ENCODE measurements around the gene MECP2.

Gene MECP2

GRCh38 chrX:154115071-154115470 is 17.6 kb upstream of the MECP2 start:
- Histone ChIP-seq H2BK5ac (ENCODE audit: low read depth, low read length, poor library complexity) (no peak overlapping the region), H3K4me2 (ENCODE audit: low read length) (no peak overlapping the region), H4K12ac (ENCODE audit: low read depth, low read length) (no peak overlapping the region), H2BK120ac (ENCODE audit: insufficient read depth, low read length, poor library complexity) (no peak overlapping the region), H4K91ac (ENCODE audit: low read depth, low read length) (no peak overlapping the region), H3K18ac (ENCODE audit: low read length) (no peak overlapping the region), H3K4me3 (ENCODE audit: low read depth, low read length) (no peak overlapping the region), H3K79me1 (ENCODE audit: low read length) (no peaks in the 10 kb centered on the region), H4K8ac (ENCODE audit: low read depth, low read length) (no peak overlapping the region), H3K23ac (ENCODE audit: low read length) (no peak overlapping the region), H3K14ac (ENCODE audit: low read length) (no peak overlapping the region), H3K79me2 (ENCODE audit: control insufficient read depth, insufficient read depth, low read length, poor library complexity) (no peaks in the 10 kb centered on the region), H3K27ac (ENCODE audit: low read depth, low read length) (no peak overlapping the region), H3K9ac (ENCODE audit: low read length) (no peak overlapping the region), H3K9me3 (ENCODE audit: insufficient read depth, low read depth, low read length) (no peaks in the 10 kb centered on the region), H3K27me3 (ENCODE audit: insufficient read depth, low read length) (no peaks in the 10 kb centered on the region), H3K4me1 (ENCODE audit: control insufficient read depth in 1 of 2, insufficient read depth in 2 of 2, low read length in 2 of 2) (no peaks in the 10 kb centered on the region), H2AFZ (ENCODE audit: insufficient read depth, low read length, poor library complexity) (no peak overlapping the region), H3K36me3 (ENCODE audit: control insufficient read depth in 1 of 2, insufficient read depth in 2 of 2, low read length in 2 of 2) (no peaks in the 10 kb centered on the region), H2AK5ac (ENCODE audit: low read length) (no peak overlapping the region), H2BK12ac (ENCODE audit: low read length) (no peak overlapping the region), H3K4ac (ENCODE audit: low read depth, low read length) (no peak overlapping the region)
- DNase-seq: no peak
- no CpG with 5 or more reads among the region's 10 CpGs for WGBS (ENCODE audit: extremely low coverage, insufficient coverage, insufficient read length)

GRCh38 chrX:154114652-154115051 is 17.1 kb upstream of the MECP2 start:
- Histone ChIP-seq H3K79me1 (ENCODE audit: low read length) (no peaks in the 10 kb centered on the region), H3K9me3 (ENCODE audit: insufficient read depth, low read depth, low read length) (no peaks in the 10 kb centered on the region), H4K12ac (ENCODE audit: low read depth, low read length) (no peak overlapping the region), H3K23ac (ENCODE audit: low read length) (no peak overlapping the region), H3K4me2 (ENCODE audit: low read length) (no peak overlapping the region), H3K4me3 (ENCODE audit: low read depth, low read length) (no peak overlapping the region), H3K79me2 (ENCODE audit: control insufficient read depth, insufficient read depth, low read length, poor library complexity) (no peaks in the 10 kb centered on the region), H2AFZ (ENCODE audit: insufficient read depth, low read length, poor library complexity) (no peak overlapping the region), H3K27ac (ENCODE audit: low read depth, low read length) (no peak overlapping the region), H4K91ac (ENCODE audit: low read depth, low read length) (no peak overlapping the region), H2AK5ac (ENCODE audit: low read length) (no peak overlapping the region), H2BK120ac (ENCODE audit: insufficient read depth, low read length, poor library complexity) (no peak overlapping the region), H3K27me3 (ENCODE audit: insufficient read depth, low read length) (no peaks in the 10 kb centered on the region), H3K4me1 (ENCODE audit: control insufficient read depth in 1 of 2, insufficient read depth in 2 of 2, low read length in 2 of 2) (no peaks in the 10 kb centered on the region), H3K14ac (ENCODE audit: low read length) (no peak overlapping the region), H3K18ac (ENCODE audit: low read length) (no peak overlapping the region), H4K8ac (ENCODE audit: low read depth, low read length) (no peak overlapping the region), H3K4ac (ENCODE audit: low read depth, low read length) (no peak overlapping the region), H3K36me3 (ENCODE audit: control insufficient read depth in 1 of 2, insufficient read depth in 2 of 2, low read length in 2 of 2) (no peaks in the 10 kb centered on the region), H2BK5ac (ENCODE audit: low read depth, low read length, poor library complexity) (no peak overlapping the region), H3K9ac (ENCODE audit: low read length) (no peak overlapping the region), H2BK12ac (ENCODE audit: low read length) (no peak overlapping the region)
- no peak for DNase-seq
- WGBS (ENCODE audit: extremely low coverage, insufficient coverage, insufficient read length): no CpG with 5 or more reads among the region's 5 CpGs

- Histone ChIP-seq H3K9me3 (ENCODE audit: insufficient read depth, low read depth, low read length) (no peaks in the 10 kb centered on the region), H3K4me2 (ENCODE audit: low read length) (no peak overlapping the region), H4K8ac (ENCODE audit: low read depth, low read length) (no peak overlapping the region), H3K4me1 (ENCODE audit: control insufficient read depth in 1 of 2, insufficient read depth in 2 of 2, low read length in 2 of 2) (no peaks in the 10 kb centered on the region), H3K27ac (ENCODE audit: low read depth, low read length) (no peak overlapping the region), H2BK5ac (ENCODE audit: low read depth, low read length, poor library complexity) (no peak overlapping the region), H3K36me3 (ENCODE audit: control insufficient read depth in 1 of 2, insufficient read depth in 2 of 2, low read length in 2 of 2) (no peaks in the 10 kb centered on the region), H3K27me3 (ENCODE audit: insufficient read depth, low read length) (no peaks in the 10 kb centered on the region), H4K91ac (ENCODE audit: low read depth, low read length) (no peak overlapping the region), H4K12ac (ENCODE audit: low read depth, low read length) (no peak overlapping the region), H3K79me2 (ENCODE audit: control insufficient read depth, insufficient read depth, low read length, poor library complexity) (no peaks in the 10 kb centered on the region), H3K4ac (ENCODE audit: low read depth, low read length) (no peak overlapping the region), H2AFZ (ENCODE audit: insufficient read depth, low read length, poor library complexity) (no peak overlapping the region), H3K18ac (ENCODE audit: low read length) (no peak overlapping the region), H3K79me1 (ENCODE audit: low read length) (no peaks in the 10 kb centered on the region), H3K23ac (ENCODE audit: low read length) (no peak overlapping the region), H3K14ac (ENCODE audit: low read length) (no peak overlapping the region), H2BK12ac (ENCODE audit: low read length) (no peak overlapping the region), H2BK120ac (ENCODE audit: insufficient read depth, low read length, poor library complexity) (no peak overlapping the region), H3K4me3 (ENCODE audit: low read depth, low read length) (no peak overlapping the region), H3K9ac (ENCODE audit: low read length) (no peak overlapping the region), H2AK5ac (ENCODE audit: low read length) (no peak overlapping the region)
- DNase-seq: no peak
- WGBS (ENCODE audit: extremely low coverage, insufficient coverage, insufficient read length): no CpG with 5 or more reads among the region's 6 CpGs
These were observed 16.2 kb upstream of the MECP2 start for GRCh38 chrX:154113729-154114128.

GRCh38 chrX:154098551-154098950 is 1.0 kb upstream of the MECP2 start:
- no peaks in the 10 kb centered on the region for H3K27me3 ChIP-seq (ENCODE audit: insufficient read depth, low read length)
- H2BK120ac ChIP-seq (ENCODE audit: insufficient read depth, low read length, poor library complexity): no peak overlapping the region
- H3K4me2 ChIP-seq (ENCODE audit: low read length): no peak overlapping the region
- H3K79me2 ChIP-seq (ENCODE audit: control insufficient read depth, insufficient read depth, low read length, poor library complexity): peaks cover 6% of the 10 kb centered on the region
- no peak overlapping the region for H4K8ac ChIP-seq (ENCODE audit: low read depth, low read length)
- DNase-seq: no peak
- peaks cover 0 to 22% of the 10 kb centered on the region in 2 experiments for H3K4me1 ChIP-seq (ENCODE audit: control insufficient read depth in 1 of 2, insufficient read depth in 2 of 2, low read length in 2 of 2)
- H3K14ac ChIP-seq (ENCODE audit: low read length): no peak overlapping the region
- no peaks in the 10 kb centered on the region for H3K36me3 ChIP-seq (ENCODE audit: control insufficient read depth in 1 of 2, insufficient read depth in 2 of 2, low read length in 2 of 2)
- no peak overlapping the region for H3K27ac ChIP-seq (ENCODE audit: low read depth, low read length)
- H3K79me1 ChIP-seq (ENCODE audit: low read length): peaks cover 6% of the 10 kb centered on the region
- no peak overlapping the region for H3K18ac ChIP-seq (ENCODE audit: low read length)
- no peak overlapping the region for H2BK5ac ChIP-seq (ENCODE audit: low read depth, low read length, poor library complexity)
- no peak overlapping the region for H3K4me3 ChIP-seq (ENCODE audit: low read depth, low read length)
- no peak overlapping the region for H2AK5ac ChIP-seq (ENCODE audit: low read length)
- H3K4ac ChIP-seq (ENCODE audit: low read depth, low read length): no peak overlapping the region
- H4K12ac ChIP-seq (ENCODE audit: low read depth, low read length): no peak overlapping the region
- no peak overlapping the region for H3K23ac ChIP-seq (ENCODE audit: low read length)
- WGBS (ENCODE audit: extremely low coverage, insufficient coverage, insufficient read length): no CpG with 5 or more reads among the region's 2 CpGs
- H3K9me3 ChIP-seq (ENCODE audit: insufficient read depth, low read depth, low read length): no peaks in the 10 kb centered on the region
- H2AFZ ChIP-seq (ENCODE audit: insufficient read depth, low read length, poor library complexity): no peak overlapping the region
- H3K9ac ChIP-seq (ENCODE audit: low read length): no peak overlapping the region
- H4K91ac ChIP-seq (ENCODE audit: low read depth, low read length): no peak overlapping the region
- no peak overlapping the region for H2BK12ac ChIP-seq (ENCODE audit: low read length)
